K562 (cell line): ENCODE measurements around the gene RCC1. TPM values are rescaled to one million over a fixed set of nuclear protein-coding genes. Genes with fewer than 3 reads are reported as not detected.

Experiments
- ATAC-seq: fragments of 200-7000 bp; cut with Tn5 transposase; 3 replicates; pipeline ENCODE4 v1.9.1; 2020; ENCODE audit warnings: moderate library complexity
- BruUV-seq: library from RNA; stranded (reverse); fragments of 400-500 nt; replicated peaks from 2 replicates; lab custom pipeline; 2021; lab: Mats Ljungman, UMichigan
- CTCF ChIA-PET: fragments of 300-600 bp; formaldehyde crosslinking; extraction: SDS; loops from one replicate; lab custom pipeline; 2021; ENCODE audit warnings: low intra/inter-chr PET ratio; lab: Yijun Ruan, JAX
- POLR2A ChIA-PET: fragments of 300-600, 350-650 bp; sonication (Branson Sonifier 250); formaldehyde crosslinking; extraction: SDS; loops from one replicate; lab custom pipeline; 2021; ENCODE audit warnings: antibody characterized with exemption, inconsistent platforms; lab: Yijun Ruan, JAX
- DNase-seq, 4 experiments: peaks; one replicate each; pipeline versions ENCODE4 v3.0.0 to v3.0.0-alpha.2; 2011 to 2018; ENCODE audit warnings: low spot score in 3 of 4, mixed read lengths in 3 of 4; ENCODE audit errors: extremely low read depth in 1 of 4
- FAIRE-seq: peaks from 2 replicates; lab custom pipeline; 2011; peaks lifted over from hg19 to GRCh38; lab: Jason Lieb, UNC
- H2AFZ ChIP-seq: 2 replicates; pipeline ENCODE4 v1.6.0; 2011; ENCODE audit warnings: low read depth, low read length, control low read depth, inconsistent platforms
- H3K27ac ChIP-seq: fragments of 200-600 bp; 3 replicates; pipeline ENCODE4 v1.8.0; 2011; ENCODE audit warnings: low read depth, mild to moderate bottlenecking, control low read depth, inconsistent platforms, low read length, moderate library complexity, mixed read lengths; ENCODE audit errors: extremely low read depth
- H3K27me3 ChIP-seq, 2 experiments: fragments of 300-600 bp in 1 of 2; 2 replicates in 1 of 2; 3 replicates in 1 of 2; pipeline versions ENCODE4 v1.6.0 to v1.8.0; 2011; ENCODE audit warnings: inconsistent platforms in 2 of 2, low read length in 2 of 2, mild to moderate bottlenecking in 1 of 2, mixed read lengths in 1 of 2, moderate library complexity in 1 of 2; ENCODE audit not compliant: control insufficient read depth in 2 of 2, insufficient read depth in 2 of 2
- H3K36me3 ChIP-seq: fragments of 300-600 bp; 3 replicates; pipeline ENCODE4 v1.8.0; 2011; ENCODE audit warnings: mild to moderate bottlenecking, low read length, inconsistent platforms; ENCODE audit not compliant: control insufficient read depth, insufficient read depth
- H3K4me1 ChIP-seq, 2 experiments: fragments of 200-600 bp in 1 of 2; replicated peaks in 1 of 2; 2 replicates in 1 of 2; 3 replicates in 1 of 2; pipeline versions ENCODE4 v1.5.1 to v1.8.0; 2011; ENCODE audit warnings: inconsistent platforms in 2 of 2, low read length in 2 of 2, mild to moderate bottlenecking in 1 of 2, mixed read lengths in 1 of 2, moderate library complexity in 1 of 2; ENCODE audit not compliant: control insufficient read depth in 2 of 2, insufficient read depth in 2 of 2
- H3K4me2 ChIP-seq: 2 replicates; pipeline ENCODE4 v1.6.1; 2011; ENCODE audit warnings: low read length, control low read depth, inconsistent platforms, mixed read lengths; ENCODE audit not compliant: insufficient read depth
- H3K4me3 ChIP-seq: fragments of 200-600 bp; sonication (generic), shearing (Covaris generic); 2 replicates; pipeline ENCODE4 v1.5.1; 2016; ENCODE audit warnings: control low read depth, inconsistent platforms
- H3K79me2 ChIP-seq: fragments of 200-600 bp; 3 replicates; pipeline ENCODE4 v1.8.0; 2011; ENCODE audit warnings: low read length, inconsistent platforms; ENCODE audit not compliant: control insufficient read depth, insufficient read depth
- H3K9ac ChIP-seq, 2 experiments: 2 replicates each; pipeline versions ENCODE4 v1.6.0 to v1.6.1; 2011; ENCODE audit warnings: low read depth in 2 of 2, low read length in 2 of 2, control low read depth in 1 of 2, inconsistent platforms in 1 of 2, mild to moderate bottlenecking in 1 of 2, mixed read lengths in 1 of 2; ENCODE audit not compliant: insufficient read depth in 1 of 2
- H3K9me1 ChIP-seq: one replicate; pipeline ENCODE4 v1.6.0; 2011; ENCODE audit warnings: inconsistent platforms, mild to moderate bottlenecking, low read length, moderate library complexity; ENCODE audit not compliant: control insufficient read depth, insufficient read depth
- H3K9me3 ChIP-seq: replicated peaks from 2 replicates; pipeline ENCODE4 v1.5.1; 2011; ENCODE audit warnings: low read depth, low read length, inconsistent platforms; ENCODE audit not compliant: control insufficient read depth, insufficient read depth
- H4K20me1 ChIP-seq: replicated peaks from 2 replicates; pipeline ENCODE4 v1.6.1; 2011; ENCODE audit warnings: low read length, inconsistent platforms, mixed read lengths; ENCODE audit not compliant: control insufficient read depth, insufficient read depth
- CAMTA2 ChIP-seq: fragments of 250-450 bp; sonication (Bioruptor Pico); conservative IDR thresholded peaks from 2 replicates; pipeline ENCODE4 v1.5.1; 2022
- CSDE1 ChIP-seq, 2 experiments: fragments of 450-650 bp; IDR thresholded peaks; 2 replicates each; pipeline ENCODE4 v1.6.1; 2016; ENCODE audit warnings: mild to moderate bottlenecking in 1 of 2
- MCM3 ChIP-seq: fragments of 450-650 bp; IDR thresholded peaks from 2 replicates; pipeline ENCODE4 v1.6.1; 2016
- NBN ChIP-seq: fragments of 450-650 bp; IDR thresholded peaks from 2 replicates; pipeline ENCODE4 v1.6.1; 2016; ENCODE audit warnings: low read depth, mild to moderate bottlenecking
- RFX5 ChIP-seq: IDR thresholded peaks from 2 replicates; pipeline ENCODE4 v1.6.1; 2011; ENCODE audit warnings: low read depth, mild to moderate bottlenecking, improper control_type of control experiment, low read length
- SRSF9 ChIP-seq: fragments of 200-400 bp; formaldehyde crosslinking; IDR thresholded peaks from 2 replicates; pipeline ENCODE4 v1.6.1; 2017; ENCODE audit warnings: low read depth, low read length, borderline replicate concordance
- ZBED1 ChIP-seq: IDR thresholded peaks from 2 replicates; pipeline ENCODE4 v1.6.1; 2014
- WGBS: fragments of 100-300 bp; shearing (Covaris generic); methylation state at CpG from one replicate; pipeline ENCODE4 v1.1.6; 2016; ENCODE audit warnings: low coverage, mixed read lengths; ENCODE audit not compliant: insufficient coverage; ENCODE audit errors: missing lambda C conversion rate; 5-methylcytosine and 5-hydroxymethylcytosine counted together
- in situ Hi-C: fragments of 300-500 bp; cut with MboI; formaldehyde crosslinking; loops from 4 replicates; pipeline ENCODE4 v1.15.0; 2018; ENCODE audit warnings: inconsistent platforms, mixed read lengths
- intact Hi-C: fragments of 100-400 bp; cut with micrococcal nuclease; formaldehyde crosslinking; loops from 2 replicates; pipeline ENCODE4 v1.14.2; 2022
- polyA plus RNA-seq, 8 experiments: library from polyadenylated mRNA; depleted of rRNA in 4 of 8; stranded (reverse) in 5 of 8; unstranded in 3 of 8; fragments of >200 nt; fragmentation: Nextera tagmentation in 2 of 8; fragmentation: Illumina TruSeq in 1 of 8; extraction: Ambion mirVana in 2 of 8; extraction: Trizol in 1 of 8; gene quantifications; 2 replicates each; pipeline versions ENCODE4 v1.2.1 to v1.2.3, GENCODE V29; 2011 to 2014; ENCODE audit warnings: inconsistent platforms in 1 of 8, missing spikeins in 1 of 8
- total RNA-seq, 7 experiments: library from RNA; depleted of rRNA in 6 of 7; stranded (reverse); fragments of >200 nt in 6 of 7; fragmentation: Illumina TruSeq in 2 of 7; extraction: Trizol in 2 of 7; gene quantifications; 2 replicates each; pipeline versions ENCODE4 v1.2.1 to v1.2.3, GENCODE V29; 2011 to 2021; ENCODE audit warnings: low replicate concordance in 1 of 7
- TF ChIP-seq, protein P1 (sequence below), 2 experiments: IDR thresholded peaks; 2 replicates each; pipeline ENCODE4 v1.6.1; 2011; ENCODE audit warnings: borderline replicate concordance in 1 of 2, control low read depth in 1 of 2, low read depth in 1 of 2, low read length in 1 of 2, mild to moderate bottlenecking in 1 of 2, mixed read lengths in 1 of 2, moderate library complexity in 1 of 2; ENCODE audit not compliant: insufficient read depth in 1 of 2, insufficient read length in 1 of 2, poor library complexity in 1 of 2, severe bottlenecking in 1 of 2; ENCODE audit errors: extremely low read depth in 1 of 2
- TF ChIP-seq, protein P2 (sequence below), 3 experiments: fragments of 200-800 bp in 1 of 3; sonication (Bioruptor generic) in 1 of 3; sonication (generic) in 1 of 3; formaldehyde crosslinking in 1 of 3; IDR thresholded peaks; 2 replicates each; pipeline versions ENCODE4 v1.6.1 to v1.8.0; 2016 to 2022; ENCODE audit warnings: mild to moderate bottlenecking in 2 of 3, missing compliant biosample characterization in 2 of 3, missing genetic modification characterization in 2 of 3, missing genetic modification reagents in 1 of 3

Gene RCC1
- total and polyA plus RNA-seq, 9 of the 15 experiments (the other 6 are each of a cell fraction or from before 2014, with no cell fraction given), result 16.4 to 202 (median 107) TPM

DNA sequence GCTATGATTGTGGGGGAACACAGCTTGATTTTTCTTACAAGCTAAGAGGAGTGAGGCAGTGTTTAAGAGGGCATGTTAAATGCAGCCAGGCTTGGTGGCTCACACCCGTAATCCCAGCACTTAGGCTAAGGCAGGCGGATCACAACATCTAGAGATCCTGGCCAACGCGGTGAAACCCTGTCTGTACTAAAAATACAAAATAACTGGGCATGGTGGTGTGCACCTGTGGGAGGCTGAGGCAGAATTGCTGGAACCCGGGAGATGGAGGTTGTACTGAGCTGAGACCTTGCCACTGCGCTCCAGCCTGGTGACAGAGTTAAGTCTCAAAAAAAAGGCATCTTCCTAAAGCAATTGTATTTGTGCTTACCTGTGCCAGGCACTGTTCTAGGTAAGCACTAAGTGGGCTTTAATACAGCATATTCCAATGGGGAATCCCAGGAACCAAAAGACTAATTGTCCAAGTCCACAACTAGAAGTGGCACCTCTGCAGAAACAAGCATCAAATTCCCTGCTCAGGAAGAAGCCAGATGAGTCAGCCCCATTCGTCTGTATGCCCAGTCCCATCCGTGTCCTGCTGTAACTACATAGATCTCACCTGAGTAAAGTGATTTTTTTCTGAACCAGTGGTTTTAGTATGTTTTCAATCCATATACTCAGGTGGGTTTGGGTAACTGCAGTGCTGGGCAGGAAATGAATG lies 4.6 kb downstream of the RCC1 start:
- DNase-seq (peak in 1 of 4 experiments; percentile 71), FAIRE-seq (no peak), ATAC-seq (peak; percentile 0)
- intact Hi-C loops, result no loop called here
- peak overlapping the region; percentile 87 for H3K4me3 ChIP-seq
- CTCF ChIA-PET, result interaction anchor here (0.6 kb wide), 2 partner anchors 95 to 118 kb away, joined by 3 read pairs; no protein-coding TSS in a partner anchor
- peaks cover 65% of the 10 kb centered on the region for H3K79me2 ChIP-seq
- H3K4me2 ChIP-seq, result peak overlapping the region; percentile 99
- H3K27me3 ChIP-seq, result no peaks in the 10 kb centered on the region
- peaks cover 70% of the 10 kb centered on the region for H3K36me3 ChIP-seq
- H2AFZ ChIP-seq, result no peak overlapping the region
- 16% methylated on average over 8 of the region's 8 CpGs for WGBS
- H3K27ac ChIP-seq, result peak overlapping the region; percentile 94
- no peaks in the 10 kb centered on the region; the same call in 1 of the 2 replicates for H3K9me3 ChIP-seq
- BruUV-seq, result no TSS peak
- in situ Hi-C loops, result loop anchor here (5.0 kb wide), 1 partner anchor 357 kb away; no protein-coding TSS in a partner anchor
- POLR2A ChIA-PET, result interaction anchor here (0.5 to 13.0 kb wide), 23 partner anchors 9 to 367 kb away, joined by 3 to 201 read pairs (median 5); partner anchors contain the start of genes ATP5IF1, MED18, RNU11 and TAF12
- peaks cover 3% of the 10 kb centered on the region for H3K9me1 ChIP-seq
- peaks cover 41% of the 10 kb centered on the region for H4K20me1 ChIP-seq
- peaks cover 2 to 19% of the 10 kb centered on the region in 2 experiments; a peak in 2 of 5 replicates for H3K4me1 ChIP-seq
- peak overlapping the region; percentile 97 to 100 for H3K9ac ChIP-seq
- TF ChIP-seq, protein P1, sequence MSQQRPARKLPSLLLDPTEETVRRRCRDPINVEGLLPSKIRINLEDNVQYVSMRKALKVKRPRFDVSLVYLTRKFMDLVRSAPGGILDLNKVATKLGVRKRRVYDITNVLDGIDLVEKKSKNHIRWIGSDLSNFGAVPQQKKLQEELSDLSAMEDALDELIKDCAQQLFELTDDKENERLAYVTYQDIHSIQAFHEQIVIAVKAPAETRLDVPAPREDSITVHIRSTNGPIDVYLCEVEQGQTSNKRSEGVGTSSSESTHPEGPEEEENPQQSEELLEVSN (IDR thresholded peaks at IDR 0.05; ENCODE audit: borderline replicate concordance in 1 of 2, extremely low read depth in 1 of 2, insufficient read depth in 1 of 2, insufficient read length in 1 of 2, low read depth in 1 of 2, low read length in 1 of 2, poor library complexity in 1 of 2, severe bottlenecking in 1 of 2), result peak in 1 of 2 experiments; percentile 40
- TF ChIP-seq MCM3 (no peak), NBN (no peak), CAMTA2 (CRISPR knock-in tag) (peak; percentile 94), RFX5 (no peak; the same call in 1 of the 2 replicates), SRSF9 (no peak), ZBED1 (no peak; the same call in 1 of the 2 replicates), CSDE1 (IDR thresholded peaks at IDR 0.05) (no peak)
- TF ChIP-seq, protein P2, sequence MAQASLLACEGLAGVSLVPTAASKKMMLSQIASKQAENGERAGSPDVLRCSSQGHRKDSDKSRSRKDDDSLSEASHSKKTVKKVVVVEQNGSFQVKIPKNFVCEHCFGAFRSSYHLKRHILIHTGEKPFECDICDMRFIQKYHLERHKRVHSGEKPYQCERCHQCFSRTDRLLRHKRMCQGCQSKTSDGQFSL (CRISPR knock-in tag; IDR thresholded peaks at IDR 0.05), result 0 out of 2 replicates have a peak, but pooled peaks have one; percentile 43
- TF ChIP-seq, protein P2 (tag; IDR thresholded peaks at IDR 0.05), result no peak
